NCI-H2227 (cell line): ENCODE results near the gene PRKCH.

ENCODE experiments used
- DNase-seq: peaks from one replicate; lab custom pipeline; 2025; ENCODE audit not compliant: unreplicated experiment; lab: John Stamatoyannopoulos, UW

PRKCH gene

DNA sequence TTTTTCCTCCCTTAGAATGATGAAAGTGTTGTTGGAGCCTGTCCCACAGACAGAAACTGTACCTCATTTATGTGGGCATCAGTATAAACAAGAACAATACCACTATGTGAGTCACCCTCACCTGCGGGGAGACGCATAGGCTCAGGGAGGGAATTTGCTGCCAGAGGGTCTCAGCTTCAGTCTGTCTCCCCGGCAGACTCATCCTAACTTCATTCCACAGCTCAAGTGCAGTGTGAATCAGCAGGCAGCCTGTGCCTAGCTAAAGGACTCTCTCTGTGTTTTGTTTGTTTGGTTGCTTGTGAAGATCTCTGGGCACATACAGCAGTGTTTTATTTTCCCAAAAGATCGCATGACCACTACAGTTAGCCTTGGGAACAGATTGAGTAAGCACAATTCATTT is 98.9 kb downstream of the PRKCH start:
- DNase-seq, result no peak

DNA sequence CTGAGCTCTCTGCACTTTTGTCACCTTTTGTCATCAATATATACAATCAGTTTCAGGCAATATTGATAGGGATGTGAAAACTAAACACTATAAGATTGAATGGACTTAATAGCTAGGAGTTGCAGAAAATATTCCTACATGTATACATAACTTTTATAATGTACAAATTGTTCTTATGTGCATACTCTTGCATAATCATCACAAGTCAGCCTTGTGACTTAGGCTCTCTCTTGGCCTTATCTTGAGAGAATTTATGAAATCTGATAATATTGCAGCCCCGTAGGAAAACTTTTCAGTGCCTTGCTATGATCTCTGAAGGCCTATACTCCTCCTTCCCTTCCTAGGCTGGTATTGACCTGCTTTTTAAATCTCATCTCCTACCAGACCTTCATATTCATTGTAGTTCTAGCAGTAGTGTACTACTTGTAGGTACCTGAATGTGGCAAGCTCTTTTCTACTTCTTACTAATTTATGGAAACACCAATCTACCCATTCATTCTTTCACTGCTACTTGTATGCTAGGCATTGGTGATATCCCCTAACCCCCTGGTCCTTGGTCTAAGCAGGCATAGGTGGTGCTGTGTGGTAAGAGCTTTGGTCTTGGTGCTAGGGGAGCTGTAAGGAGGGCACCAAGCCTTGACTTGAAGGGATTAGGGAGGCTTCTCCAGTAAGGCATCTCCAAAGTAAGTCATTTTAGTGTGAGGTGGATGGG is 100.0 kb downstream of the PRKCH start:
- no peak for DNase-seq

DNA sequence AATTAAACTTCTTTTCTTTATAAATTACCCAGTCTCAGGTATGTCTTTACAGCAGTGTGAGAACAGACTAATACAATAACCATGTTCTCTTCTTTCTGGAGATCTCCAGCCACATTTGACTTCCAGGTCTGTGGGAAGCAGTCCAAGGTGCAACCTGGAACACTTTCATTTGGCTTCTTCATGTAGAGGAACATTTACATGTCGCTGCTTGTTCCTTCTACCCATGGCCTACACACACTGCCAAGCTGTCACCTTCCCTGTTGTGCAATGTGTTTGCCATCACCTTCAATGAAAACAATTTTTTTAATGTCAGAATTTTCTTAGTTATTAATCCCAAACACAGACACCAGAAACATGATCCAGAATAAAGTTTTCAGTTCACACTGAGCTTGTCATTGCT is 104.7 kb downstream of the PRKCH start:
- DNase-seq, result no peak

DNA sequence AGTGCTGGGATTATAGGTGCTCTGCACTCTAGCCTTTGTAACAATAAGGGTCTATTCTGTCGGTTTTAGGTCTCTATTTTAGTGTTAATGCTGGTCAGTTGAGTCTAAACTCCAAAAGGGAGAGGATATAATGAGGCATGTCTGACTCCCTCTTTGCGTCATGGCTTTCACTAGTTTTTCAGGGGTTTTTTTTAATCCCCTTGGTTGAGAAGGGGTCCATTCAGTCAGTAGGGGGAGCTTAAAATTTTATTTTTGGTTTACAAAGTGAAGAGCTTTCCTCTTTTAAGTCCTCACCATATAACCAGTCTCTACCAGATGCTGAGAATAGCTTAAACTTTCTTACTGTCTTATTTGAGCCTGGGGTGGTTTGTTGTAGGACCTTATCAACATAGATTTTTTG is 106.9 kb downstream of the PRKCH start:
- DNase-seq, result no peak

DNA sequence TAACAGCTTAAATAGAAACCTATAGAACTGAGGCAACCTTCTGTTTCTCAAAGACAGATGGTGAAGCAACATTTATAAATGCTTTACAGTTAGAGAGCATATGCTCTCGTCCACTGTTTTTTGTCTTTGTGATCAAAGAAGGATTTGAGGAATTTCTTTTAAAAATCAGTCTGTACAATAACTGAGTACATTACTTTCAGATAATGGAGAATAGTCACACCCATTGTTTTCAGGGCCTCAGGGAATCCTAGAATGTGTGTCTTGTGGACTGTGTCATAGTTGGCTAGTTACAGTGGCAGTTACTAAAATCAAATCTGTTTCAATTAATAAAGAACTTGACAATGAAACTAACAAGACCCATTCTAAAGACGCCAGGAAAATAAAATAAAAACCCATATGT is 107.9 kb downstream of the PRKCH start:
- no peak for DNase-seq

DNA sequence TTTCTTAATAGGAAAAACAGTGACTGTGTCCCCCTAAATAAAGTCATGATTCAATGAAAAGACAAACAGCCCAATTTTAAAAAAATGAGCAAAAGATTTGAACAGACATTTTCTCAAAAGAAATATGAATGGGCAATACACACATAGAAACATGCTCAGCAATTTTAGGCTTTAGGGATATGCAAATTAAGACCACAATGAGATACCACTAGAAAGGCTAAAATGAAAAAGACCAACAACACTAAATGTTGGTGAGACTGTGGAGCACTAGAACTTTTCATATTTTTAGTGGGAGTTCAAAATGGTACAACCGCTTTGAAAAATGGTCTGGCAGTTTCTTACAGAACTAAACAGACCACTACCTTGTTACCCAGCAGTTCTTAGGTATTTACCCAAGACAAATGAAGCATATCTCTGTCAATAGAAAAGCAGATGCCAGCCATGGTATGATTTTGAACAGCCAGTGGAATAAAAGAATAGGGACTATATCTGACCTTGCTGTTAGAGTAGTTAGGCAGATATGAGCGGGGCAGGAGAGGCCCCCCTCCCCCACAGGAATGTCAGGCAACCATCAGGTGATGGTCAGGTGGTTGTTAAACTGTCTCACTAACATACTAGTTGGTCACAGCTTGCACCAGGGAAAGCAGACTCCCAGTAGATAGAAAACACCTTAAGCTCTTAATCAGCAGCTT is 108.8 kb downstream of the PRKCH start:
- DNase-seq, result no peak

DNA sequence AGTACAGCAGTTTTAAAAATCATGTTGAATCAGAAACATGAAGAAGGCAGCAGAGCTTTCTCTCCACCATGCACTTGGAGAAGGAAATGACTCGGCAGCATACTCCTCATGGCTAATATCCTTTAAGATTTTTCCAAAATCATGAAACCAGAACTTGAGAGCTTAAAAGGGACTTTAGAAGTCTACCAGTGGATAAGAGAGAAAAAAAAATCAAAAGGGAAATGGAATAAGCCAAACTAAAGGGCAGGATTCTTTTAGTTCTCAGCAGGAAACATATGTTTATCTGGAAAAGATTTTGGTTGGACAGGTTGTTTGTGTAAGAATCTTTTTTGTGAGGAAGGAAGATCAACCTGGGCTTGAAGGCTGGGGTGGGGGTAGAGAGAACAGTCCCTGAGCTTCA is 111.8 kb downstream of the PRKCH start:
- DNase-seq, result no peak

DNA sequence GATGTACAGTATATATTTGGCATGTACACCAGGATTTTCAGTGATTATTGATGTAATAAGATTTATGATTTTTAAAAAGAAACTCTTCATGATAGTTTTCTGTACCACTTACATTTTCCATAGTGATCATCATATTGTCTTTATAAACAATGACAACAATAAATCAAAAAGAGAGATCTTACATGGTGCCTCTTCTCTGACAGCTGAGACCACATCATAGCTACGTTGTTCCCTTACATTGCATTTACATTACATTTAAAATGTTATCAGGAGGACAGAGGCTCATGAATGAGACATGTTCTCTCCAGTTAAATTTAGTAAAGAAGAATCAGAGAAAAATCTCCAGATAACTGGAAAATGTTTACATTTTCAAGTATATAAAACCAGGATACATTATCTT is 112.4 kb downstream of the PRKCH start:
- no peak for DNase-seq

DNA sequence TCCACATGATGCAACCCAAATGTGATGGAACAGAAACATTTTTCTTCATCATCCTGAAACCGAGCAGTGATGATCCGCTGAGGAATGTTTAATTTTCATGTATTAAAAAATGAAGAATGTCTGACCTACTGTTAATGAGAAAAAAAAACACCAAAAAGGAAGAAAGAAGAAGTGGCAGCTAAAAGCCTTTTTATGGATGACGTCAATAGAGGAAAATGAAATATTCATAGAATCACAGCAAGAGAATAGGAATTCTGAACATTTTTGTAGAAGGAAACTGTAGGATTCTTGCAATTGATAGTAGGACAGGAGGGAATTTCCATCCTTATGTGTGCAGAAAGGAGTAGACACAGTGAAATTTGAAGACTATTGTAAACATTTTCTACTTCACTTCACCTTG is 112.9 kb downstream of the PRKCH start:
- no peak for DNase-seq

DNA sequence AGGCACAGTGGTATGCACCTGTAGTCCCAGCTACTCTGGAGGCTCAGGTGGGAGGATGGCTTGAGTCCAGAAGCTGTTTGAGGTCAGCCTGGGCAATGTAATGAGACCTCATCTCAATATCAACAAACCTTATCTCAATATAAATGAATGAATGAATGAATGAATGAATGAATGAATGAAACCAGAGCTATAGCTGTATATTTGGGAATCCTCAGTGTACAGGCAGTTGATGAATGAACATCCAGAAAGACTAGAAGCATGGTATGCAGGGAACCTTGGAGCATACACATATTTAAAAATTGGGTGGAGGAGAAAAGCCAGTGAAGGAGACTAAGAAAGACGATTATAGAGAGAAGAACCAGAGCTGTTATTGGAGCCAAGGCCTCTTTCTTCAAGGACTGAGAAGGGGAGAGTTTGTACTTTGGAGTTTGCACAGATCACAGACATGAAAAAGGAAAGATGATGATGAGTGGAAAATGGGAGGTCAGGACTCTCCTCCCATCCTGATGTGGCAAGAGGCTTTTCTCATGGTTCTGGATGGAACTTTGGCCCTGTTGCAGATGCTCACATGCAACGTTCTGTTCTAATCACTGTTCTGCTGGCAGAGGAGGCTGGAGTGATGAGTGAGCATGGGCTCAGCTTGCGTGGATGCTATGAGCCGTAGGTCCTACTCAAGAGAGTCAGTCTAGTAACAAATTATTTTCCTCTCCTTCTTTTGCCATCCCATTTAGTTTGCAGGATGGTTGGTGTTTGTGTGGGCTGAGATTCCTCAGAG is 114.4 kb downstream of the PRKCH start:
- no peak for DNase-seq

DNA sequence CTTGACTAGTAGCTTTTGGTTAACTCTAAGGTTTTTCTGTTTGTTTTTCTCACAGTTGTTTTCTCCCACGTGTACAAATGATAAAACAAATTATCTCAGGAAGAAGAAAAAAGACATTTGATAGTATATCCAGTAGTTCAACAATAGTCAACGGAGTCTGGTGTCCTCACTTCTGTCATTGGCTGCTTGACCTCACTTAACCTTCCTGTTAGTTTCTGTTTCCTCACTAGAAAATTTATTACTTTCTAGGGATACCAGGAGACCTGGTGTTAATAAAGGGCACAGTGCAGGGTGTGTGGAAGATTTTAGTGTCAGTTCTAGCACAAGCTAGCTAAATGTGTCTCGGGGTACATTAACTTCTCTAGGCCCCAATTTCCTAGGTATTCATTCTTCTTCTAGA is 116.0 kb downstream of the PRKCH start:
- DNase-seq, result no peak

DNA sequence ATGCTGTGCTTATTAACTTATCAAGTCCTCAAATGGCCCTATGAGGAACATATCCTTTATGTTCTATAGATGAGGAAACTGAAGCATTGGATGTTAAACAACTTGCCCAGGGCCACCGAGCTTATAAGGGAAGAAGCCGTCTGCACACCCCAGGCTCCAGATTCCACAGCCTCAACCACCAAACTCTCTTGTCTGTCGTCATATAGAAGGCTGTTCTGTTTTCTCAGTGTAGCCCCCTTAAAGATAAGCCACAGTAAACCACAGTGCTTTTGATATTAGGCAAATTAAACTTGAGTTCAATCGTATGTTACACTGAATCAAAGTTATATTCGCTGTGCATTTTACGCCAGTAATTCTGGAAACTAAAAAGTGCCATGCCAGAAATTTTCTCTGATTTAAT is 116.7 kb downstream of the PRKCH start:
- no peak for DNase-seq

DNA sequence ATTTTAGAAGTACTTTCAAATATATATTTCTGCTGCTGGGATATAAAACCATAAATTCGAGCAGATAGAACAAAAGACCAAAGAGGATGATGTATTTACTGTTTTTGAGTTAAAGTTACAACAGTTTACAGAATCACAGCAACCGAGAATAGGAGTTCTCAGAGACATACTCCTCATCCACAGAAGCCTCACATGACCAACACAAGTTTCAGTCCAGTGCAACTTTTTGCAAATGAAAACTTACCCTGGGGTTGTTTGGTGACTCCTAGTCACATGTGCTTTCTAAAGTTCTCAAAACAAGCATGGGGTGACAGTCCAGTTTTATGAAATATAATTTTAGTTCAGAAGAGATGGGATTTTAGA is 117.1 kb downstream of the PRKCH start:
- DNase-seq, result no peak

DNA sequence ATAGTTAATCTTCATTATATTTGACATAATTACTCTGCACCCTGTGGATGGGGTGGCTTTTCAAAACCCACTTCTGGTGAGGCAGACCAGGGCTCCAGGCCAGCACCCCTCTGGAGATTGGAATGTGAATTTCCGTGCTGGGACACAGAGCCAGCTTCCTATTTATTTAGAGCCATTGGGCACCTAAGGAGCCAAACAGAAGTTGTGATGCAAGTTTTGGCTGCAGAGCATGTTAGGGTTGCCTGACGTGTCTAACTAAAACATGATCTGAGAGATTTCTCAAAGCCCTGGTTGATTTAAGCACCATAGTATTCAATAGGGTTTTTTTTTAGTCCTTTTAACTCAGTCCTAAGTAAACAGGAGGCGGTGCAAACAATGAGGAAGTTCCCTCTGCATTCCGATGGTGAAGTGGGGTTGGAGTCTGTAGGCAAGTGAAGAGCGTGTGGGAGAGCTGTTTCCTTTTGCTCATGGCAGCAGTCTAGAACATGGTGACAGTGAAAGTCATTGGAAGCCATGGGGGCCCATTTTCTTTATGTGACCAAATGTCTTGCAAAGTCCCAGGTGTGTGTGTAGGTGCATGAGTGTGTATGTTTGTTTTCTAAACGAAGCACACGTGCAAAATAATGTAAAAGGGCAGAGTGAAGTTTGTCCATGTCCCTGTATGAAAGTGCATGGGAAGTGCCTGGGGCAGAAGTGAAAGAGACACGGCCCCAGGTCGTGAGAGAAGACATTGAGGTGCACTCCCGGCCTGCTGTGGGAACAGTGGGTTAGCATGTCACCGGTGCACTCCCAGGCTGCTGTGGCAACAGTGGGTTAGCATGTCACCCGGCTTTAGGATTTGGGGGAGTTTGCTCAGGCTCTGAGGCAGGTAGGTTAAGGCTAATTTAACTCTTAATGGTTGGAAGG is 117.7 kb downstream of the PRKCH start:
- no peak for DNase-seq

DNA sequence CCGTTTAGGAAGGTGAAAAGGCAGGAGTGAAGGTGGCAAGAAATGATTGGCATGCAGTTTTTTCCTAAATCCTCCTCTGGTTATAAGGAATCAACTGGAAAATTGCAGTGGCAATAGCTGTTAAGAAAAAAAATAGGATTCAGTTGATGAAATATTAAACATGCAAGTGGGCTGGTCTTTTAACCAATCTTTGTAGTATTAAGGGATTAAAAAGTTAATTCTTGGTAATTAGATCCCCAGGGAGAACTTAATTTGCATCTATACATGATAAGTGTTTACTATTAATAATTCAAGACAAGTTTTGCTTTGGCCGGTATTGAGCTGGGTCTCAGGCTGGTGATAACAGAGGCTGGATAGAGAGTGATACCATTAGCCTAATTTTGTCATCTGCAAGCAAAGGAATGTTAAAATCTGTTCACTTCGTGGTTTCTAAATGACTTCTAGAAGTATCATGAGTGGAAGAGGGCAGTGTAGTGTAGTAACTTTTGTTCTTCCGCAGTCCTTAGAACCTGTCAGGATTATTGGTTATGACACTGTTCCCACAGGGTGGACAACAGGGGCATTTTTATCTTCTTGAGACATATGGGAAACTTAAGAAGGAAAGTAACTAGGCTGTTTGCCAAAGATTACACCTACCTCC is 118.5 kb downstream of the PRKCH start:
- DNase-seq, result no peak

DNA sequence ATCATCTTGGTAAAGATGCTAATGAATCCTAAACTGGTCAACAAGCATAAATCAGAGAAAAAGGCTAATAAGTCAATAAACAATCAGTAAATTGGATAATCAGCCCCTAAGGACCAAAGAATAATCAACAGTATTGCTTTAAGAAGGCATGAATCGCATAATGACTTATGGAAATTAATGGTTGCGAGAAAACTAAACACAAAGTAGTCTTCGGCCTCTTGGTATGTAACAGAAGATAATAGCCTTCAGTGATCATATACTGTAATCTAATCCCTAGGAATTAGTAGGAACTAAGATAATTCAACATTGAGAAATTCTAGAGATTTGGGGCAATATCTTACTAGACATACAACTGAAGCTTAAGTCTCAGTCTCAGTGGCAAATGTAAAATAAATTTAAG is 122.1 kb downstream of the PRKCH start:
- no peak for DNase-seq

DNA sequence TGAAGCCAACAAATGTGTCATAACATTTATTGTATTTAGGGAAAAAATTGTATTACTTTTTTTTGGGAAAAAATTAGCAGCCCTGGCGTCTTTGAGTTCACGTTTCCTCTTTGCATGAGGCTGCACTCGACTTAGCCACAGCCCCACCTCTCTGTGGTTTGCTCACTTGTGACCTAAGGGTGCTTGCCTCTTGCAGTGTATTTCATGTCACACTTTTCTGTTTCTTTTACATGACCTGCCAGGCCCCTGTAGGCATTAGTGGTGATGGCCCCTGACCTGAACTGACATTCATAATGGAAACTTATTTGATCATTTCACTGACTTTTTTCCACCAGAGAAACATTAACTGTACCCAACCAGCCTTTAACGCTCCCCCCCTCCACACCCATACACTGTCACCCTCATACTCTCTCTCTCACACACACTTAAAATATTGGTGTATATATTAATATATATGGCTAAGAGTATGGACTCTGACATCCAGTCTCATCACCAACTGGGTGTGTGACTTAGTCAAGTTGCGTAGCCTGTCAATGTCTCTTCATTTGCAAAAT is 122.9 kb downstream of the PRKCH start:
- DNase-seq, result no peak

DNA sequence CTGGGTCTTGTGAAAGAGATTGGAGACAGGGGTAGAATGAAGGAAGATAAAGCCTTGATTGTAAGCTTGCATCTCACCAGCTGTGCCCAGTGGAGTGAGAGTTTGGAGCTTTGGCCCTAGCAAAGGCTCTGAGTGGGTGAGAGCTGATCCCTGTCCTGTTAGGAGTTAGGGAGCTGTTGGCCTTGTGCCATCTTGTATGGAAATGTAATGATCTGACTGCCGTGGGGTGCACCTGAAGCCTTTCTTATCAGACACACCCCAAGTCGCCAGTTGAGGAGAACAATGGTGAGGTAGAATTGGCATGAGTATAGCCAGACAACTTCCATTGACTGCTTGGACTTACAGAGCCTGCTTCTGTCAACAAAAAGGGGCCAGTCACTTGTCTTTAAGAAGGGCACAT is 130.1 kb downstream of the PRKCH start:
- DNase-seq, result no peak

DNA sequence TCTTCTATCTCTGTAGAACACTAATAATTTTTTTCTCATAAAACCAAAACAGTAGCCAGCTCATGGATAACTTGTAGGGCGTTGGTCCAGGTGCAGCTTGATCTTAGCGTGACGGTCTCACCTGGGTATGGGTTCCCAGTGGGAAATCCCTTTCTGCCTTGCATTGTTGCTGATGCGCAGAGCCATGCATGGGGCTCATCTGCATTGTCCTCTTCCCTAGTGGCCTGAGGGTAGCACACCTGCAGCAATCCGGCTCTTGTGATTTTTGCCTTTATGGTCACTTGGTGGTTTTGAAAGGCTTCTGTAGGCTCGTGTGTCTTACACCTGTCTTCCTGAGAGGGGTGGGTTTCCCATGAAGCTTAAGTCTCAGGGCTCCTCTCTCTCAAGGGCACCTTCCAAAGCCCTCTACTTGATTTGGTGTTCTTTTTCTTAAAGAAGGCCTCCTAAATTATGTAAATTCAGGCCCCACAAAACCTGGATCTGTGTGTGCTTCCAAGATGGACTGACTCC is 130.6 kb downstream of the PRKCH start:
- DNase-seq, result no peak

DNA sequence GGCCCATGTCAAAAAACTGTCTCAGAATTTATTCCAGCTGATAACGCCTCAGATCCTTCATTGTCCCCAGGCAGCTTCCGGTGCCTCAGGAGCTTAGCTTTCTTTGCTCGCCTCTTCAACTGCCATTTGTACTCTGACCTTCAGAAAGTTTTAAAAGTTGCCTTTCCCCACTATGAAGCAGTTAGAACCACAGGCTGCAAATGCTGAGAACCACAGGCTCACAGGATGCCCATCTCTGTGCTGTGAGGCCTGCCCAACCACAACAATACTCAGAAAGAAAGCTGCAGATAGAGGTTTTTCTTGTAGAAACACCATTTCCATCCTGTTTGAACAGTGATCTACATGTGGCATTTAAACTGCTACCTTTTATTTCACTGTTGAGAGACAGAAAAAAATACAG is 131.1 kb downstream of the PRKCH start:
- DNase-seq, result no peak
